GM06990 (cell line): ENCODE measurements around the gene EPHB4.
"Not testable (repeated sequence)": the region's sequence is repeated elsewhere in the genome, so short reads cannot be mapped to it uniquely, and the experiment has no call there.

Experiments used
- DNase-seq: peaks from one replicate; pipeline ENCODE4 v3.0.0-alpha.2; 2011; ENCODE audit not compliant: insufficient read length; ENCODE audit errors: extremely low read depth
- H3K27me3 ChIP-seq: replicated peaks from 2 replicates; pipeline ENCODE4 v1.6.0; 2011; ENCODE audit warnings: low read length; ENCODE audit not compliant: control insufficient read depth, insufficient read depth
- H3K36me3 ChIP-seq: 2 replicates; pipeline ENCODE4 v1.5.1; 2011; ENCODE audit warnings: low read length; ENCODE audit not compliant: control insufficient read depth, insufficient read depth
- H3K4me3 ChIP-seq: replicated peaks from 2 replicates; pipeline ENCODE4 v1.5.1; 2011; ENCODE audit warnings: low read depth, mild to moderate bottlenecking, control low read depth, low read length
- CTCF ChIP-seq: IDR thresholded peaks from 2 replicates; pipeline ENCODE4 v1.5.1; 2011; ENCODE audit warnings: low read length, control low read depth, mild to moderate bottlenecking, inconsistent platforms; ENCODE audit not compliant: insufficient read depth, poor library complexity, severe bottlenecking

EPHB4 gene

GRCh38 chr7:100819586-100819985 lies 7.7 kb downstream of the EPHB4 start:
- DNase-seq, result no peak
- H3K36me3 ChIP-seq, result no peaks in the 10 kb centered on the region
- no peak overlapping the region for H3K4me3 ChIP-seq
- no peak for TF ChIP-seq CTCF
- H3K27me3 ChIP-seq, result no peaks in the 10 kb centered on the region

- TF ChIP-seq CTCF, result no peak
- no peaks in the 10 kb centered on the region for H3K27me3 ChIP-seq
- DNase-seq, result no peak
- no peak overlapping the region for H3K4me3 ChIP-seq
- H3K36me3 ChIP-seq, result no peaks in the 10 kb centered on the region
Measured at GRCh38 chr7:100818825-100819224, 8.5 kb downstream of the EPHB4 start.

- Histone ChIP-seq H3K27me3 (no peaks in the 10 kb centered on the region), H3K4me3 (no peak overlapping the region), H3K36me3 (no peaks in the 10 kb centered on the region)
- no peak for TF ChIP-seq CTCF
- DNase-seq, result no peak
Measured at GRCh38 chr7:100818366-100818765, 9.0 kb downstream of the EPHB4 start.

GRCh38 chr7:100817097-100817496 lies 10.2 kb downstream of the EPHB4 start:
- DNase-seq, result no peak
- H3K27me3 ChIP-seq, result no peaks in the 10 kb centered on the region
- H3K36me3 ChIP-seq, result no peaks in the 10 kb centered on the region
- H3K4me3 ChIP-seq, result no peak overlapping the region
- no peak for TF ChIP-seq CTCF

GRCh38 chr7:100816515-100816914 lies 10.8 kb downstream of the EPHB4 start:
- not testable (repeated sequence) for DNase-seq, H3K4me3 ChIP-seq, H3K36me3 ChIP-seq, H3K27me3 ChIP-seq

- H3K27me3 ChIP-seq, result no peaks in the 10 kb centered on the region
- no peak for DNase-seq
- no peaks in the 10 kb centered on the region for H3K36me3 ChIP-seq
- no peak for TF ChIP-seq CTCF
- H3K4me3 ChIP-seq, result no peak overlapping the region
Measured at GRCh38 chr7:100812729-100813128, 14.6 kb downstream of the EPHB4 start.
